GM18507 (cell line): ENCODE measurements around the gene SPANXN1.
"Not testable (repeated sequence)": the region's sequence is repeated elsewhere in the genome, so short reads cannot be mapped to it uniquely, and the experiment has no call there.

Experiments used
- DNase-seq: peaks from one replicate; pipeline ENCODE4 v3.0.0; 2011; ENCODE audit warnings: low read depth; ENCODE audit not compliant: insufficient read length; ENCODE audit errors: extremely low spot score
- FAIRE-seq: peaks from 2 replicates; lab custom pipeline; 2011; peaks lifted over from hg19 to GRCh38; lab: Jason Lieb, UNC

SPANXN1 gene, protein sequence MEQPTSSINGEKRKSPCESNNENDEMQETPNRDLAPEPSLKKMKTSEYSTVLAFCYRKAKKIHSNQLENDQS

DNA sequence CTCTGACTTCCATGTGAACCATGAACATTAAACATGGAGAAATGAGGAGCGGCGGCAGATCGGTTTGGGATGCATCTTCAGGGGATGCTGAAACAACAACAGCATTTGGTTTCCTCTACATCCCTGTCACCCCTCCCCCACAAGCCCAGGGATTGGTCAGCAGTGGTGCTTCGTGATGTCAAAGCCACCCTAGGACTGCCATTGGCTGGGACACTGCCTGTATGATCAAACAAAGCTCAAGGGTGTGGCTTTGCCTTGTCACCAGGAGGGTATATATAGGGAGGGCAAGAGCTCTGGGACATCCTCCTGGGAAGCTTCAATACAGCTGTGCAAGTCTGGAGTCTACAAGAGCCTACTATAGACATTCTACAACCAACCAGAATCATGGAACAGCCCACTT is at the start of gene SPANXN1:
Gene SPANXN1 (plus strand): TSS at position 301 of the 400 bp plus-strand sequence. CDS start 84 bp downstream, at position 385.
- FAIRE-seq, DNase-seq: not testable (repeated sequence)

DNA sequence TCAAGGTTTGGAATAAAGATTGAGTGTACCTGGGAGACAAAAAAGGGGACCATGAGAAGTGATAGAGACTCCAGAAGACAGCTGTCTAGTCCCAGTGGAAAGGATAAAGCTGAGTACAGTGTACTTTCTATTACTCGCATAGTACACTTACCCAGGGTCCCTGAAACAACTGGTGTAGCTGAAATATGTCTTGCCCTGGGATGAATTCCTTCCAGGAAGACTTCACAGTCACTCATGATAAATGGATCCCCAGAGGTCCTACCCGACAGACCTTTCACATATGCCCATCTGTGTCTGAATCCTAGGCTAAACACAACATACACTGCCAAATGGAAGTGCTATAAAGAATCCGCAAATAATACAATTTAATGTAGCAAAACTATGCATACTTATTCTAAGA is 48.2 kb upstream of the SPANXN1 start:
- DNase-seq (no peak), FAIRE-seq (no peak)

DNA sequence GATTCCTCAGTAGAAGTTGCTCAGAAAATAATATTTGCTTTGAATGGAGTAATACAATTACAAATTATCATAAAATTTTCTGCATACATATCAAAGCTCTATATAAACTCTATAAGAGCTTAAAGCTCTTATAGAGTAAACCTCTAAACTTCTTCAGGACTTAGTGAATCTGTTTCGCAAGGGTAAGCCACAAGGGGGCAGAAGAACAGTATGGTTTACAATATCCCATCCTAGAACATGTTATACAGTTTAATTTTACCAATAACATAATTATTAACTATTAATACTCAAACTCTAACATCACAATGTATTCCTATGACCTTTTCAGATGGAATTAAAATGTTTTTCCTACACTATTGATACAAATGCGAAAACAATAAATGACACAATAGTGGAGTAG is 33.8 kb upstream of the SPANXN1 start:
- no peak for DNase-seq

DNA sequence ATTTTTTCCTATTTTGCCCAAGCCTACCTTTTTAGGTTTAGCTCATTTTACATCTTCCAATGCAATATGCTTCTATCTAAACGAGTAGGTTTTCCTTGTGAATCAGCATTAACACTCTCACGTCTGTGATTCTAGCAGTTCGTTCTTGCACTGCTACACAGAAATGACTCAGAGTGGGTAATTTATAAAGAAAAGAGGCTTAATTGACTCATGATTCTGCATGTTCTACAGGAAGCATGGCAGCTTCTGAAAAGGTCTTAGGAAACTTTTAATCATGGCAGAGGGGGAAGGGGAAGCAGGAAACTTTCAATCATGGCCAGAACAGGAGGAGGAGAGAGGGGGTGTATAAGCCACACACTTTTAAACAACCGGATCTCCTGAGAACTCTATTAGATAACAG is 44.9 kb downstream of the SPANXN1 start:
- DNase-seq, result no peak
- no peak for FAIRE-seq

More for the DNA sequence above, 33.8 kb upstream of the SPANXN1 start:
- FAIRE-seq, result no peak
